ENCODE data around the gene ZDHHC6.
A peak's percentile ranks its signal among the peaks of the same experiment; 100 is the strongest.
"Not testable (repeated sequence)": the region's sequence is repeated elsewhere in the genome, so short reads cannot be mapped to it uniquely, and the experiment has no call there.

The ZDHHC6 gene

GRCh38 chr10:112393341-112393740, 53.4 kb downstream of the ZDHHC6 start:
- H3K27ac Mint-ChIP-seq: no peak overlapping the region

GRCh38 chr10:112390125-112390703, 56.5 kb downstream of the ZDHHC6 start:
- CTCF ChIA-PET: no interaction called here
- no peaks in the 10 kb centered on the region for H3K27me3 Mint-ChIP-seq
- no peaks in the 10 kb centered on the region for H3K9me3 Mint-ChIP-seq
- H3K4me1 Mint-ChIP-seq: peaks cover 30% of the 10 kb centered on the region
- H3K4me3 Mint-ChIP-seq: no peak overlapping the region
- H3K27ac Mint-ChIP-seq: no peak overlapping the region
- no peak for DNase-seq
- H3K36me3 Mint-ChIP-seq: peaks cover 15% of the 10 kb centered on the region

More at GRCh38 chr10:112393341-112393740, 53.4 kb downstream of the ZDHHC6 start:
- H3K36me3 Mint-ChIP-seq: peaks cover 14% of the 10 kb centered on the region
- peaks cover 27% of the 10 kb centered on the region for H3K4me1 Mint-ChIP-seq
- no peaks in the 10 kb centered on the region for H3K27me3 Mint-ChIP-seq
- no peaks in the 10 kb centered on the region for H3K9me3 Mint-ChIP-seq
- CTCF ChIA-PET: no interaction called here
- DNase-seq: no peak
- no peak overlapping the region for H3K4me3 Mint-ChIP-seq

GRCh38 chr10:112389271-112389822, 57.4 kb downstream of the ZDHHC6 start:
- CTCF ChIA-PET: interaction anchor here (1.3 kb wide), 1 partner anchor 14 kb away, joined by 3 read pairs; no protein-coding TSS in a partner anchor
- Mint-ChIP-seq H3K27ac (peak overlapping the region; percentile 79), H3K4me3 (no peak overlapping the region), H3K36me3 (peaks cover 18% of the 10 kb centered on the region), H3K4me1 (peaks cover 32% of the 10 kb centered on the region), H3K9me3 (no peaks in the 10 kb centered on the region), H3K27me3 (no peaks in the 10 kb centered on the region)
- peak; percentile 44 for DNase-seq

DNA sequence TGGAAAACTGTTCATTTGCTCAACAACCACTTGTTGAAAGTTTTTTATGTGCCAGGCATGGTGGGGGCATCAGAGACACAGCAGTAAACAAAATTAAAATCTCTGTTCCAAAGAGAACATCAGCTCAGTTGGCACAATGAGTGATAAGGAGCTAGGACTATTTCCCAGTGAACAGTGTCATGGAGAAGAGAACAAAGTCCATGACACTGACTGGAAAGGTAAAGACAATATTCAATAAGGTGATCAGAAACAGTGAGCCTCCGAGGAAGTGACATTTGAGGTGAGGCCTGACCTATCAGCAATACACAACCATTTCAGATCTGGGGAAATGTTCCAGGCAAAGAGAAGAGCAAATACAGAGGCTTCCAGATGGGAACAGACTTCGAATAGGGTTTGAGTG, 58.2 kb downstream of the ZDHHC6 start:
- Mint-ChIP-seq H3K4me3 (no peak overlapping the region), H3K27me3 (no peaks in the 10 kb centered on the region), H3K36me3 (peaks cover 21% of the 10 kb centered on the region), H3K9me3 (no peaks in the 10 kb centered on the region), H3K4me1 (peaks cover 29% of the 10 kb centered on the region), H3K27ac (peak overlapping the region; percentile 79)
- CTCF ChIA-PET: interaction anchor here (1.3 to 1.5 kb wide), 2 partner anchors 13 to 16 kb away, joined by 3 read pairs; no protein-coding TSS in a partner anchor
- DNase-seq: no peak

- CTCF ChIA-PET: interaction anchor here (1.3 to 1.5 kb wide), 2 partner anchors 14 to 16 kb away, joined by 3 read pairs; partner anchors contain the start of gene ACSL5
- not testable (repeated sequence) for H3K27me3 Mint-ChIP-seq, H3K4me3 Mint-ChIP-seq, DNase-seq, H3K9me3 Mint-ChIP-seq
- Mint-ChIP-seq H3K36me3 (peaks cover 24% of the 10 kb centered on the region), H3K27ac (peak overlapping the region; percentile 79), H3K4me1 (peaks cover 27% of the 10 kb centered on the region)
Measured at GRCh38 chr10:112388056-112388455, 58.7 kb downstream of the ZDHHC6 start.

- no peak overlapping the region for H3K27ac Mint-ChIP-seq
- peaks cover 28% of the 10 kb centered on the region for H3K4me1 Mint-ChIP-seq
- peaks cover 35% of the 10 kb centered on the region for H3K36me3 Mint-ChIP-seq
- CTCF ChIA-PET: interaction anchor here (1.1 to 1.6 kb wide), 2 partner anchors 9 to 50 kb away, joined by 3 read pairs; no protein-coding TSS in a partner anchor
- no peak overlapping the region for H3K4me3 Mint-ChIP-seq
- no peak for DNase-seq
- H3K27me3 Mint-ChIP-seq: no peaks in the 10 kb centered on the region
- H3K9me3 Mint-ChIP-seq: no peaks in the 10 kb centered on the region
Measured at GRCh38 chr10:112385201-112385600, 61.5 kb downstream of the ZDHHC6 start.

DNA sequence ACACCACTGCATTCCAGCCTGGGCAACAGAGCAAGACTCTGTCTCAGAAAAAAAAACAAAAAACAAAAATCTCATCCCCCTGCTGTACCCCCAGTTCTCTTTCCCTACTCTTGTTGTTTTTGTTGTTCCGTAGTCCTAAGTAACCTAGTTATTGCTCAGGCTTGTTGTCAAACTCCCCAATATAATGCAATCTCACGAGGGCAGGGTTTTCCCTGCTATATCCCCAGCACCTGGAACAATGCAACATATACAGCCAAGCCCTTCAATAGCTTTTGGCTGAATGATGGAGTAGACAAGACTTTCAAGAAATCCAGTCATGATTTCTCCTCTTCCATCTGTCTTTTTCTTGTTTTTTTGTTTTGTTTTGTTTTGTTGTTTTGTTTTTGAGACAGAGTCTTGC, 62.6 kb downstream of the ZDHHC6 start:
- Mint-ChIP-seq H3K4me1 (peaks cover 21% of the 10 kb centered on the region), H3K9me3 (no peaks in the 10 kb centered on the region), H3K27ac (no peak overlapping the region), H3K4me3 (no peak overlapping the region), H3K36me3 (peaks cover 45% of the 10 kb centered on the region), H3K27me3 (no peaks in the 10 kb centered on the region)
- DNase-seq: no peak
- CTCF ChIA-PET: interaction anchor here (0.6 to 1.6 kb wide), 2 partner anchors 51 to 151 kb away, joined by 3 read pairs; no protein-coding TSS in a partner anchor

DNA sequence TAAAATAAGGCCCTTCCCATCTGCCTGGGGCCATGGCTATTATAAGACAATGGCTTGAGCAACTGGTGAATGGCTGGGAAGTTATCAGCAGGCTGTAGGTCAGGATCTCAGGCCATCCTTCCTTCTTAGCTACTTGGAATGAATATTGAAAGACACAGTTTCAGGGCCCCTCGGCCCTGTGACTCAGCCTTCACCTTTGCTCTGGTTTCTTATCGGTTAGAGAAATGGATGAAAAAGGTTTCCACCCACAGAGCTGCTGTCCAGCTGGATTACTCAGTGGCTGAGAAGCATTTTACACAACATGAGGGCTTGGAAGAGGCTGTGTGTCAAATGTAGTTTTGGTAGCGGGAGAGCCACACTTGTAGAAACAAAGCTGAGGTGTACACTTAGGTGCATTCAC, 63.4 kb downstream of the ZDHHC6 start:
- Mint-ChIP-seq H3K4me1 (peaks cover 19% of the 10 kb centered on the region), H3K27me3 (no peaks in the 10 kb centered on the region), H3K27ac (no peak overlapping the region), H3K4me3 (no peak overlapping the region), H3K9me3 (no peaks in the 10 kb centered on the region), H3K36me3 (peaks cover 44% of the 10 kb centered on the region)
- CTCF ChIA-PET: interaction anchor here (0.6 kb wide), 1 partner anchor 152 kb away, joined by 3 read pairs; no protein-coding TSS in a partner anchor
- no peak for DNase-seq

DNA sequence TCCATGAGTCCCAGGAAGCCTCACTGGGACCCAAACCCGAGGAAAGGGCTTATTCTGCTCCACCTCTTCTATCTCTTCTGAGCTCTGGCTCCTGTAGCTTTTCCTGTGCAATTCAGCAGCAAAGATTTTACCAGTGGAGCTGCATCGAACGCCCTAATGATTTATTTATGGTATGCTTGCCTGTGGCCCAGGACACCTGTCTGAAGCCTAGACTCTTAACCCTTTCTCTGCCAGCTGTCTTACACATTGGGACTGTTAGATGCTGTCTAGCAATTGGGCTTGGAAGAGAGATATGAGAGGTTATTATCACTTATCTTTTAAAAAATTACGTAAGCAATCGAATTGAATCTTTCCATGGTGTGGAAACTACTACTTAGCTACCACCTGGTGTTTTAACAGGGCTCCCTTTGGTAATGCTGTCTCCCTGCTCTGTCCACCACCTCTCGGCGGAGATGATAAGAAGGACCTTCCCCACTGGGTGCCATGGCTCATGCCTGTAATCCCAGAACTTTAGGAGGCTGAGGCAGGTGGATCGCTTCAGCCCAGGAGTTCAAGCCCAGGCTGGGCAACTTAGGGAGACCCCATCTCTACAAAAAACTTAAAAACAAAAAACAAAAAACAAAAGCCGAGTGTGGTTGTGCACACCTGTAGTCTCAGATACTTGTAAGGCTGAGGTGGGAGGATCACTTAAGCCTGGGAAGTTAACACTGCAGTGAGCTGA, 64.0 kb downstream of the ZDHHC6 start:
- no peak overlapping the region for H3K4me3 Mint-ChIP-seq
- CTCF ChIA-PET: interaction anchor here (1.1 kb wide), 1 partner anchor 52 kb away, joined by 6 read pairs; no protein-coding TSS in a partner anchor
- H3K27ac Mint-ChIP-seq: no peak overlapping the region
- no peaks in the 10 kb centered on the region for H3K27me3 Mint-ChIP-seq
- no peak for DNase-seq
- H3K9me3 Mint-ChIP-seq: no peaks in the 10 kb centered on the region
- peaks cover 44% of the 10 kb centered on the region for H3K36me3 Mint-ChIP-seq
- H3K4me1 Mint-ChIP-seq: peaks cover 22% of the 10 kb centered on the region
